ENCODE measurements around the gene NLRP5. TPM values are rescaled to one million over a fixed set of nuclear protein-coding genes. Genes with fewer than 3 reads are reported as not detected.

The NLRP5 gene
- total RNA-seq, 1 donor from 2014 or later, result not detected

DNA sequence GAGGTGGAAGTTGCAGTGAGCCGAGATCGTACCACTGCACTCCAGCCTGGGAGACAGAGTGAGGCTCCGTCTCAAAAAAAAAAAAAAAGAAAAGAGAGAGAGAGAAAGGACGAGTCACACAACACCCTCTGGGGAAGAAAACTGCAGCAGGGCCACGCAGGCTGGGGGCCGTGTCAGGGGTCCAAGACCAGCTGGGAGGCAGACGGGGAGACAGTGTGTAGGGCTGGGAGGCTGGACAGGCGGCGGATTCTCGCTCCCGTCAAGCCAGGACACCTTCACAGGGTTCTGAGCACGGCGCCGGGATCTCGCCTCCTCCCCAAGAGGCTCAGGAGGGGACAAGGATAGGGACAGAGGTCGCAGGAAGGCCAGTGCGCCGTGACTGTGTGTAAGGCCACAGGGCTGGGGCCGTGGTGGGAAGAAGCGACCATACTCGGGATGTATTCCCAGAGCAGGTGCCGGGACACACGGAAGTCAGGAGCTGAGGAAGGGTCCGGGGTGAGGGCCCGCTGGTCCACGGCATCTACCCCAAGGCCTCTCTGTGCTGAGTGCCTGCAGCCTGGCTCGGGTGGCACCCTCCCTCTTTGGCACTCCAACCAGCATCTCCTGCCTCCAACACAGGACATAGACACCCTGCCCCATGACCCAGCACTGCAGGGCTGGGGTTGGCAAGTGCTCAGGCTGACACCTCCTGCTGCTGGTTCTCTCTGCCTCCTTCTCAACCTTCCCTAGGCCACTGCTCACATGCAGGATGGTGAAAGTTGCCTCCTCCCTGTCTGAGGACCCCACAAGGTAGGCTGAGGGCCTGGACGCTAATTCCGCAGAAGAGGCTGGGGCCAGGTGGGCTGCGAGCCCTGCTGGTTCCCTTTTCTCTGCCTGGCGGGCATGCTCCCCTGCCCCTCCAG lies 113.3 kb downstream of the NLRP5 start:
- no peak overlapping the region for H3K27ac Mint-ChIP-seq (ENCODE audit: unreplicated experiment)
- H3K36me3 ChIP-seq (ENCODE audit: insufficient read depth, low read length), result no peaks in the 10 kb centered on the region
- peaks cover 53% of the 10 kb centered on the region for H3K79me2 ChIP-seq (ENCODE audit: insufficient read depth, low read length)
- H3K9ac ChIP-seq (ENCODE audit: low read length), result no peak overlapping the region
- H3K4me3 ChIP-seq (ENCODE audit: insufficient read depth, low read depth, low read length), result no peak overlapping the region
- no peaks in the 10 kb centered on the region for H3K9me3 Mint-ChIP-seq (ENCODE audit: unreplicated experiment)
- peaks cover 1% of the 10 kb centered on the region for H3K36me3 Mint-ChIP-seq (ENCODE audit: low read depth, unreplicated experiment)
- no peaks in the 10 kb centered on the region for H3K27me3 ChIP-seq (ENCODE audit: insufficient read depth, low read length)
- FAIRE-seq, result no peak
- no peak for TF ChIP-seq EZH2 (IDR thresholded peaks at IDR 0.05; ENCODE audit: insufficient read depth, low read length)
- TF ChIP-seq, protein P1, sequence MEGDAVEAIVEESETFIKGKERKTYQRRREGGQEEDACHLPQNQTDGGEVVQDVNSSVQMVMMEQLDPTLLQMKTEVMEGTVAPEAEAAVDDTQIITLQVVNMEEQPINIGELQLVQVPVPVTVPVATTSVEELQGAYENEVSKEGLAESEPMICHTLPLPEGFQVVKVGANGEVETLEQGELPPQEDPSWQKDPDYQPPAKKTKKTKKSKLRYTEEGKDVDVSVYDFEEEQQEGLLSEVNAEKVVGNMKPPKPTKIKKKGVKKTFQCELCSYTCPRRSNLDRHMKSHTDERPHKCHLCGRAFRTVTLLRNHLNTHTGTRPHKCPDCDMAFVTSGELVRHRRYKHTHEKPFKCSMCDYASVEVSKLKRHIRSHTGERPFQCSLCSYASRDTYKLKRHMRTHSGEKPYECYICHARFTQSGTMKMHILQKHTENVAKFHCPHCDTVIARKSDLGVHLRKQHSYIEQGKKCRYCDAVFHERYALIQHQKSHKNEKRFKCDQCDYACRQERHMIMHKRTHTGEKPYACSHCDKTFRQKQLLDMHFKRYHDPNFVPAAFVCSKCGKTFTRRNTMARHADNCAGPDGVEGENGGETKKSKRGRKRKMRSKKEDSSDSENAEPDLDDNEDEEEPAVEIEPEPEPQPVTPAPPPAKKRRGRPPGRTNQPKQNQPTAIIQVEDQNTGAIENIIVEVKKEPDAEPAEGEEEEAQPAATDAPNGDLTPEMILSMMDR (IDR thresholded peaks at IDR 0.05; ENCODE audit: insufficient read depth, low read depth, low read length), result no peak
- no peak overlapping the region for H3K4me3 Mint-ChIP-seq (ENCODE audit: unreplicated experiment)
- no peaks in the 10 kb centered on the region for H3K9me3 ChIP-seq (ENCODE audit: insufficient read depth, low read depth, low read length)
- no peaks in the 10 kb centered on the region for H3K27me3 Mint-ChIP-seq (ENCODE audit: low read depth, unreplicated experiment)
- H3K4me1 Mint-ChIP-seq (ENCODE audit: low read depth, unreplicated experiment), result peaks cover 3% of the 10 kb centered on the region
- no peak overlapping the region for H3K4me2 ChIP-seq (ENCODE audit: low read length)
- H3K27ac ChIP-seq (ENCODE audit: low read depth, low read length), result no peak overlapping the region
- H3K4me1 ChIP-seq (ENCODE audit: insufficient read depth, low read length), result no peaks in the 10 kb centered on the region
- DNase-seq (ENCODE audit: low read depth), result no peak
- no peak overlapping the region for H2AFZ ChIP-seq (ENCODE audit: low read depth, low read length)
- peaks cover 50% of the 10 kb centered on the region for H4K20me1 ChIP-seq (ENCODE audit: insufficient read depth, low read length)

DNA sequence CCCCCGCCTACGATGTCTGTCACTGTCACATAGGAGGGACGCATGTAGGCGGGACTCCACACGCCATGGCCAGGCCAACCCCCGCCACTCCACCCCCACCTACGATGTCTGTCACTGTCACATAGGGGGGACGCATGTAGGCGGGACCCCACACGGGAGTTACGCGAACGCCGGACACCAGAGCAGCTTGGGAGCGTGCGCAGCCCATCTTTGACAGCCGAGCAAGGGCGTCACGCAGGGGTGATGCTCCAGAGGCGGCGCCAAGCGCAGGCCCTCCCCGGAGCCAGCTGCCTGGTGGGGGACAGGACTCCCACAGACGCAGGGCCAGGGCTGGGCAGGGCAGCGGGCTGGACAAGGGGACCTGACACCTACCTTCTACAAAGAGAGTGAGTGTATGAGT lies 114.5 kb downstream of the NLRP5 start:
- H3K36me3 ChIP-seq (ENCODE audit: insufficient read depth, low read length), result no peaks in the 10 kb centered on the region
- H3K9ac ChIP-seq (ENCODE audit: low read length), result no peak overlapping the region
- H3K79me2 ChIP-seq (ENCODE audit: insufficient read depth, low read length), result peaks cover 59% of the 10 kb centered on the region
- no peaks in the 10 kb centered on the region for H3K27me3 Mint-ChIP-seq (ENCODE audit: low read depth, unreplicated experiment)
- FAIRE-seq (no peak), DNase-seq (ENCODE audit: low read depth) (no peak)
- H3K36me3 Mint-ChIP-seq (ENCODE audit: low read depth, unreplicated experiment), result peaks cover 1% of the 10 kb centered on the region
- H4K20me1 ChIP-seq (ENCODE audit: insufficient read depth, low read length), result peaks cover 57% of the 10 kb centered on the region
- no peak overlapping the region for H3K27ac ChIP-seq (ENCODE audit: low read depth, low read length)
- H3K9me3 ChIP-seq (ENCODE audit: insufficient read depth, low read depth, low read length), result no peaks in the 10 kb centered on the region
- H3K4me2 ChIP-seq (ENCODE audit: low read length), result no peak overlapping the region
- H3K27me3 ChIP-seq (ENCODE audit: insufficient read depth, low read length), result no peaks in the 10 kb centered on the region
- H3K4me1 Mint-ChIP-seq (ENCODE audit: low read depth, unreplicated experiment), result peaks cover 7% of the 10 kb centered on the region
- no peak overlapping the region for H3K27ac Mint-ChIP-seq (ENCODE audit: unreplicated experiment)
- no peak overlapping the region for H2AFZ ChIP-seq (ENCODE audit: low read depth, low read length)
- H3K4me1 ChIP-seq (ENCODE audit: insufficient read depth, low read length), result no peaks in the 10 kb centered on the region
- H3K9me3 Mint-ChIP-seq (ENCODE audit: unreplicated experiment), result no peaks in the 10 kb centered on the region
- TF ChIP-seq, protein P1 (IDR thresholded peaks at IDR 0.05; ENCODE audit: insufficient read depth, low read depth, low read length), result no peak
- no peak for TF ChIP-seq EZH2 (IDR thresholded peaks at IDR 0.05; ENCODE audit: insufficient read depth, low read length)
- no peak overlapping the region for H3K4me3 Mint-ChIP-seq (ENCODE audit: unreplicated experiment)
- H3K4me3 ChIP-seq (ENCODE audit: insufficient read depth, low read depth, low read length), result no peak overlapping the region
